MM.1S (cell line): ENCODE measurements around the gene CST8.

Source experiments
- DNase-seq: peaks from one replicate; pipeline ENCODE4 v3.0.0-alpha.2; 2015
- H2AFZ ChIP-seq: fragments of 300-600 bp; sonication (generic); 2 replicates; pipeline ENCODE4 v1.6.0; 2016; ENCODE audit warnings: antibody characterized with exemption, low read length
- H3F3A ChIP-seq: fragments of 300-600 bp; sonication (generic); 2 replicates; pipeline ENCODE4 v1.6.1; 2016; ENCODE audit warnings: mild to moderate bottlenecking, antibody characterized with exemption, low read length, moderate library complexity, mixed read lengths; ENCODE audit not compliant: insufficient read depth
- H3K27ac ChIP-seq: fragments of 300-600 bp; sonication (generic); 2 replicates; pipeline ENCODE4 v1.5.1; 2016; ENCODE audit warnings: mild to moderate bottlenecking, low read length
- H3K27me3 ChIP-seq: fragments of 300-600 bp; sonication (generic); replicated peaks from 2 replicates; pipeline ENCODE4 v1.6.0; 2016; ENCODE audit warnings: low read length; ENCODE audit not compliant: insufficient read depth
- H3K36me3 ChIP-seq: fragments of 300-600 bp; sonication (generic); replicated peaks from 2 replicates; pipeline ENCODE4 v1.6.1; 2016; ENCODE audit warnings: mild to moderate bottlenecking, low read length, mixed read lengths; ENCODE audit not compliant: insufficient read depth
- H3K4me1 ChIP-seq: fragments of 300-600 bp; sonication (generic); 2 replicates; pipeline ENCODE4 v1.6.1; 2016; ENCODE audit warnings: low read length, mixed read lengths
- H3K4me2 ChIP-seq: fragments of 300-600 bp; sonication (generic); 2 replicates; pipeline ENCODE4 v1.6.0; 2016; ENCODE audit warnings: low read depth, low read length
- H3K4me3 ChIP-seq: fragments of 300-600 bp; sonication (generic); 2 replicates; pipeline ENCODE4 v1.5.1; 2016; ENCODE audit warnings: low read length, mixed read lengths
- H3K79me2 ChIP-seq: fragments of 300-600 bp; sonication (generic); 2 replicates; pipeline ENCODE4 v1.6.1; 2016; ENCODE audit warnings: mixed run types, low read length, mixed read lengths
- H3K9ac ChIP-seq: fragments of 300-600 bp; sonication (generic); 2 replicates; pipeline ENCODE4 v1.6.1; 2016; ENCODE audit warnings: low read length, mixed read lengths
- H3K9me2 ChIP-seq: fragments of 300-600 bp; sonication (generic); replicated peaks from 2 replicates; pipeline ENCODE4 v1.6.1; 2016; ENCODE audit warnings: mild to moderate bottlenecking, low read length, mixed read lengths; ENCODE audit not compliant: insufficient read depth
- H3K9me3 ChIP-seq: fragments of 300-600 bp; sonication (generic); replicated peaks from 2 replicates; pipeline ENCODE4 v1.6.1; 2016; ENCODE audit warnings: mild to moderate bottlenecking, low read length, mixed read lengths; ENCODE audit not compliant: insufficient read depth
- H4K20me1 ChIP-seq: fragments of 300-600 bp; sonication (generic); 2 replicates; pipeline ENCODE4 v1.6.1; 2016; ENCODE audit warnings: mild to moderate bottlenecking, low read length, moderate library complexity, mixed read lengths; ENCODE audit not compliant: insufficient read depth
- CTCF ChIP-seq: fragments of 300-600 bp; sonication (generic); IDR thresholded peaks from 2 replicates; pipeline ENCODE4 v1.5.1; 2016; ENCODE audit warnings: antibody characterized with exemption, low read length, mixed read lengths
- EZH2 ChIP-seq: fragments of 300-600 bp; sonication (generic); optimal IDR thresholded peaks from 2 replicates; pipeline ENCODE3; 2017; ENCODE audit warnings: low read depth, mild to moderate bottlenecking, antibody characterized with exemption, low read length, mixed read lengths
- EZH2phosphoT487 ChIP-seq: fragments of 300-600 bp; sonication (generic); IDR thresholded peaks from 2 replicates; pipeline ENCODE4 v1.6.1; 2018; ENCODE audit warnings: antibody characterized with exemption, low read length

The CST8 gene

GRCh38 chr20:23520185-23520584 lies 29.3 kb downstream of the CST8 start:
- no peak overlapping the region for H3K4me3 ChIP-seq
- TF ChIP-seq EZH2phosphoT487 (no peak), EZH2 (no peak), CTCF (no peak)
- no peak overlapping the region for H3K9ac ChIP-seq
- H3K4me1 ChIP-seq, result no peaks in the 10 kb centered on the region
- no peak overlapping the region for H2AFZ ChIP-seq
- H3K9me3 ChIP-seq, result no peaks in the 10 kb centered on the region
- H4K20me1 ChIP-seq, result no peaks in the 10 kb centered on the region
- H3K27ac ChIP-seq, result no peak overlapping the region
- no peak for DNase-seq
- H3F3A ChIP-seq, result no peaks in the 10 kb centered on the region
- H3K79me2 ChIP-seq, result no peaks in the 10 kb centered on the region
- no peaks in the 10 kb centered on the region for H3K27me3 ChIP-seq
- no peaks in the 10 kb centered on the region for H3K9me2 ChIP-seq
- no peak overlapping the region for H3K4me2 ChIP-seq
- no peaks in the 10 kb centered on the region for H3K36me3 ChIP-seq

- Histone ChIP-seq H3K27me3 (no peaks in the 10 kb centered on the region), H3K4me1 (no peaks in the 10 kb centered on the region), H3K36me3 (no peaks in the 10 kb centered on the region), H3K9me3 (no peaks in the 10 kb centered on the region), H3K27ac (no peak overlapping the region), H3K9me2 (no peaks in the 10 kb centered on the region), H3K9ac (no peak overlapping the region), H4K20me1 (no peaks in the 10 kb centered on the region), H3K79me2 (no peaks in the 10 kb centered on the region), H3K4me2 (no peak overlapping the region), H2AFZ (no peak overlapping the region), H3F3A (no peaks in the 10 kb centered on the region), H3K4me3 (no peak overlapping the region)
- TF ChIP-seq EZH2phosphoT487, result no peak
- TF ChIP-seq CTCF, result no peak
- no peak for TF ChIP-seq EZH2
- DNase-seq, result no peak
Measured at GRCh38 chr20:23524146-23524545, 33.2 kb downstream of the CST8 start.

- peaks cover 8% of the 10 kb centered on the region; the same call in 1 of the 2 replicates for H3F3A ChIP-seq
- peak; percentile 28 for DNase-seq
- no peak overlapping the region for H3K27ac ChIP-seq
- H3K4me1 ChIP-seq, result peaks cover 17% of the 10 kb centered on the region
- H4K20me1 ChIP-seq, result no peaks in the 10 kb centered on the region
- H3K27me3 ChIP-seq, result no peaks in the 10 kb centered on the region
- no peaks in the 10 kb centered on the region for H3K79me2 ChIP-seq
- no peak overlapping the region for H3K9ac ChIP-seq
- H2AFZ ChIP-seq, result no peak overlapping the region
- H3K4me2 ChIP-seq, result no peak overlapping the region
- H3K9me2 ChIP-seq, result no peaks in the 10 kb centered on the region
- no peaks in the 10 kb centered on the region for H3K36me3 ChIP-seq
- no peak overlapping the region for H3K4me3 ChIP-seq
- no peaks in the 10 kb centered on the region for H3K9me3 ChIP-seq
- TF ChIP-seq CTCF (peak; percentile 17; the same call in 1 of the 2 replicates), EZH2 (no peak)
Measured at GRCh38 chr20:23526850-23527249, 35.9 kb downstream of the CST8 start.
